Ovary (tissue), 3 donors: ENCODE results near the gene MAP4K4.

Experiments
- EP300 ChIP-seq: sonication (generic); formaldehyde crosslinking; IDR thresholded peaks from one replicate; pipeline ENCODE4 v1.6.1; 2017; ENCODE audit warnings: antibody characterized with exemption
- POLR2A ChIP-seq: fragments of 450-650 bp; IDR thresholded peaks from one replicate; pipeline ENCODE4 v1.6.1; 2017; ENCODE audit warnings: antibody characterized with exemption, mild to moderate bottlenecking, moderate library complexity
- TF ChIP-seq, protein P1 (sequence below), 3 donors: fragments of 450-650 bp in 2 of 3; fragments of 200-600 bp in 1 of 3; IDR thresholded peaks; one replicate each; pipeline versions ENCODE4 v1.5.1 to v1.8.0; 2016 to 2022; ENCODE audit warnings: antibody characterized with exemption in 3 of 3, mild to moderate bottlenecking in 1 of 3
- donor health status: DM: no; HTN: no; CAD: no.

DNA sequence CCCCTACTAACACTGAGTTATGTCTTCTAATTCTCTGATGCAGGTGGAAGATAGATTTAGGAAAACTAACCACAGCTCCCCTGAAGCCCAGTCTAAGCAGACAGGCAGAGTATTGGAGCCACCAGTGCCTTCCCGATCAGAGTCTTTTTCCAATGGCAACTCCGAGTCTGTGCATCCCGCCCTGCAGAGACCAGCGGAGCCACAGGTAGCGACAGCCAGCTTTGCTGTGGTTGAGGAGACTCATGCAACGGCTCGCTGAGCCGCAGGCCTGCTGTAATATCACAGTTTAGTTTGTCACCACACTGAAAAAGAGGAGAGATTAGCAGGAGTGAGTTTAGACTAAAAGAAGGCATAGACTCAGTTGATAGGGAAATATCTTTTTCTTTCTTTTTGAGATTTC is 163.3 kb downstream of the MAP4K4 start:
- TF ChIP-seq, protein P1, sequence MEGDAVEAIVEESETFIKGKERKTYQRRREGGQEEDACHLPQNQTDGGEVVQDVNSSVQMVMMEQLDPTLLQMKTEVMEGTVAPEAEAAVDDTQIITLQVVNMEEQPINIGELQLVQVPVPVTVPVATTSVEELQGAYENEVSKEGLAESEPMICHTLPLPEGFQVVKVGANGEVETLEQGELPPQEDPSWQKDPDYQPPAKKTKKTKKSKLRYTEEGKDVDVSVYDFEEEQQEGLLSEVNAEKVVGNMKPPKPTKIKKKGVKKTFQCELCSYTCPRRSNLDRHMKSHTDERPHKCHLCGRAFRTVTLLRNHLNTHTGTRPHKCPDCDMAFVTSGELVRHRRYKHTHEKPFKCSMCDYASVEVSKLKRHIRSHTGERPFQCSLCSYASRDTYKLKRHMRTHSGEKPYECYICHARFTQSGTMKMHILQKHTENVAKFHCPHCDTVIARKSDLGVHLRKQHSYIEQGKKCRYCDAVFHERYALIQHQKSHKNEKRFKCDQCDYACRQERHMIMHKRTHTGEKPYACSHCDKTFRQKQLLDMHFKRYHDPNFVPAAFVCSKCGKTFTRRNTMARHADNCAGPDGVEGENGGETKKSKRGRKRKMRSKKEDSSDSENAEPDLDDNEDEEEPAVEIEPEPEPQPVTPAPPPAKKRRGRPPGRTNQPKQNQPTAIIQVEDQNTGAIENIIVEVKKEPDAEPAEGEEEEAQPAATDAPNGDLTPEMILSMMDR (IDR thresholded peaks at IDR 0.05): no peak
- TF ChIP-seq POLR2A (no peak), EP300 (no peak)
